Endothelial cell of umbilical vein (primary cell): ENCODE results near the gene DUSP22. TPM values are rescaled to one million over a fixed set of nuclear protein-coding genes. Genes with fewer than 3 reads are reported as not detected.

Experiments
- BruUV-seq: library from RNA; stranded (reverse); fragments of 400-500 nt; replicated peaks from 2 replicates; lab custom pipeline; 2021; lab: Mats Ljungman, UMichigan
- CTCF ChIA-PET: fragments of 300-600, 350-600 bp; sonication (Branson Sonifier 250); formaldehyde crosslinking; loops from one replicate; lab custom pipeline; 2021; ENCODE audit warnings: antibody characterized with exemption, inconsistent platforms; lab: Charles Lee
- POLR2A ChIA-PET: fragments of 300-600, 350-600 bp; sonication (Branson Sonifier 250); formaldehyde crosslinking; loops from one replicate; lab custom pipeline; 2021; ENCODE audit warnings: antibody characterized with exemption, inconsistent platforms; lab: Charles Lee
- DNase-seq: peaks from one replicate; pipeline ENCODE4 v3.0.0-alpha.2; 2011; ENCODE audit warnings: low read depth, low spot score
- FAIRE-seq: peaks from 2 replicates; lab custom pipeline; 2011; peaks lifted over from hg19 to GRCh38; lab: Jason Lieb, UNC
- H2AFZ ChIP-seq: 2 replicates; pipeline ENCODE4 v1.6.0; 2012; ENCODE audit warnings: low read depth, low read length, control low read depth, inconsistent platforms
- H3K27ac ChIP-seq: 2 replicates; pipeline ENCODE4 v1.5.1; 2011; ENCODE audit warnings: low read depth, mild to moderate bottlenecking, control low read depth, low read length, moderate library complexity; ENCODE audit not compliant: insufficient read depth
- H3K27me3 ChIP-seq, 2 experiments: 2 replicates each; pipeline versions ENCODE4 v1.6.0 to v1.6.1; 2011; ENCODE audit warnings: low read length in 2 of 2, mixed read lengths in 1 of 2; ENCODE audit not compliant: control insufficient read depth in 2 of 2, insufficient read depth in 2 of 2
- H3K36me3 ChIP-seq, 2 experiments: 2 replicates in 1 of 2; 3 replicates in 1 of 2; pipeline ENCODE4 v1.5.1; 2011; ENCODE audit warnings: low read length in 2 of 2, mild to moderate bottlenecking in 1 of 2, moderate library complexity in 1 of 2; ENCODE audit not compliant: control insufficient read depth in 2 of 2, insufficient read depth in 2 of 2; ENCODE audit errors: extremely low read depth in 1 of 2
- H3K4me1 ChIP-seq: 3 replicates; pipeline ENCODE4 v1.5.1; 2011; ENCODE audit warnings: mild to moderate bottlenecking, low read length; ENCODE audit not compliant: control insufficient read depth, insufficient read depth; ENCODE audit errors: extremely low read depth
- H3K4me2 ChIP-seq: 2 replicates; pipeline ENCODE4 v1.6.1; 2011; ENCODE audit warnings: low read length, control low read depth, mixed read lengths; ENCODE audit not compliant: insufficient read depth
- H3K4me3 ChIP-seq, 3 experiments: fragments of 200-600 bp in 1 of 3; sonication (generic), shearing (Covaris generic) in 1 of 3; replicated peaks in 1 of 3; 2 replicates each; pipeline ENCODE4 v1.5.1; 2011 to 2016; ENCODE audit warnings: control low read depth in 3 of 3, low read length in 3 of 3, mild to moderate bottlenecking in 2 of 3, inconsistent platforms in 1 of 3, low read depth in 1 of 3, moderate library complexity in 1 of 3; ENCODE audit not compliant: insufficient read depth in 1 of 3
- H3K79me2 ChIP-seq: 2 replicates; pipeline ENCODE4 v1.6.0; 2012; ENCODE audit warnings: low read length, inconsistent platforms; ENCODE audit not compliant: control insufficient read depth, insufficient read depth
- H3K9ac ChIP-seq: replicated peaks from 2 replicates; pipeline ENCODE3; 2011; ENCODE audit warnings: low read length, control low read depth; ENCODE audit not compliant: insufficient read depth; ENCODE audit errors: extremely low read depth
- H3K9me1 ChIP-seq: replicated peaks from 3 replicates; pipeline ENCODE4 v1.6.0; 2011; ENCODE audit warnings: mild to moderate bottlenecking, low read length; ENCODE audit not compliant: control insufficient read depth, insufficient read depth; ENCODE audit errors: extremely low read depth
- H3K9me3 ChIP-seq: replicated peaks from 2 replicates; pipeline ENCODE4 v1.5.1; 2012; ENCODE audit warnings: low read length, inconsistent platforms; ENCODE audit not compliant: control insufficient read depth, insufficient read depth
- H4K20me1 ChIP-seq: replicated peaks from 2 replicates; pipeline ENCODE3; 2011; ENCODE audit warnings: mild to moderate bottlenecking, low read length; ENCODE audit not compliant: control insufficient read depth, insufficient read depth; ENCODE audit errors: extremely low read depth
- FOS ChIP-seq: IDR thresholded peaks from 2 replicates; pipeline ENCODE4 v1.6.1; 2011; ENCODE audit warnings: mild to moderate bottlenecking, low read length, moderate library complexity, borderline replicate concordance; ENCODE audit not compliant: insufficient read depth
- GATA2 ChIP-seq: IDR thresholded peaks from 2 replicates; pipeline ENCODE4 v1.7.0; 2011; ENCODE audit warnings: low read depth, mild to moderate bottlenecking, moderate library complexity, mixed read lengths, low read length; ENCODE audit not compliant: insufficient read length, insufficient read depth
- JUN ChIP-seq: IDR thresholded peaks from 2 replicates; pipeline ENCODE4 v1.6.1; 2011; ENCODE audit warnings: borderline replicate concordance, low read depth; ENCODE audit not compliant: insufficient read length, insufficient read depth
- MYC ChIP-seq: IDR thresholded peaks from one replicate; pipeline ENCODE4 v1.6.1; 2011; ENCODE audit warnings: mild to moderate bottlenecking, low read depth, low read length
- POLR2A ChIP-seq: IDR thresholded peaks from 2 replicates; pipeline ENCODE4 v1.6.1; 2012; ENCODE audit warnings: low read depth, mild to moderate bottlenecking, control low read depth, low read length
- POLR2AphosphoS5 ChIP-seq: IDR thresholded peaks from 2 replicates; pipeline ENCODE4 v1.6.1; 2012; ENCODE audit warnings: low read depth, mild to moderate bottlenecking, control low read depth, low read length, moderate library complexity; ENCODE audit not compliant: insufficient read depth
- dilution Hi-C: fragments of 300-500 bp; cut with MboI; formaldehyde crosslinking; loops from one replicate; pipeline ENCODE4 v1.15.0; 2019; ENCODE audit warnings: low sequenced_read_pairs; ENCODE audit not compliant: extremely low pct_ligation_motif_present
- intact Hi-C: fragments of 100-400 bp; cut with micrococcal nuclease; formaldehyde crosslinking; loops from one replicate; pipeline ENCODE4 v1.10.0; 2022
- polyA plus RNA-seq, 4 experiments: library from polyadenylated mRNA; depleted of rRNA in 3 of 4; stranded (reverse) in 3 of 4; unstranded in 1 of 4; fragments of >200 nt; gene quantifications; 2 replicates each; pipeline versions ENCODE4 v1.2.1 to v1.2.3, GENCODE V29; 2011 to 2012; ENCODE audit warnings: missing spikeins in 1 of 4
- total RNA-seq: library from RNA; stranded (reverse); gene quantifications from 2 replicates; pipeline ENCODE4 v1.2.3, GENCODE V29; 2021
- TF ChIP-seq, protein P1 (sequence below): IDR thresholded peaks from 2 replicates; pipeline ENCODE4 v1.6.1; 2011; ENCODE audit not compliant: insufficient read depth, insufficient read length
- TF ChIP-seq, protein P2 (sequence below), 2 donors: IDR thresholded peaks; 1 replicate in 1 of 2; 2 replicates in 1 of 2; pipeline ENCODE4 v1.5.1; 2011; ENCODE audit warnings: low read length in 2 of 2, mild to moderate bottlenecking in 2 of 2, moderate library complexity in 2 of 2, control low read depth in 1 of 2, inconsistent platforms in 1 of 2, low read depth in 1 of 2; ENCODE audit not compliant: insufficient read depth in 1 of 2; ENCODE audit errors: extremely low read depth in 1 of 2

DUSP22 gene
- total and polyA plus RNA-seq, 2 donors (not counting 3 experiments of a cell fraction or from before 2014, with no cell fraction given), result 23.2 to 33.9 TPM

- dilution Hi-C loops, result no loop called here
- H3K4me2 ChIP-seq, result no peak overlapping the region
- FAIRE-seq, result peak; percentile 44
Observed at GRCh38 chr6:311679-312220, 19.5 kb downstream of the DUSP22 start.

More at GRCh38 chr6:311679-312220, 19.5 kb downstream of the DUSP22 start:
- no peaks in the 10 kb centered on the region for H3K27me3 ChIP-seq
- BruUV-seq, result no TSS peak
- no peaks in the 10 kb centered on the region for H3K36me3 ChIP-seq
- no peaks in the 10 kb centered on the region for H3K79me2 ChIP-seq
- no peak overlapping the region for H2AFZ ChIP-seq
- H3K9me1 ChIP-seq, result no peaks in the 10 kb centered on the region
- no peak overlapping the region for H3K4me3 ChIP-seq
- H3K9me3 ChIP-seq, result no peaks in the 10 kb centered on the region
- no peak overlapping the region for H3K9ac ChIP-seq
- H3K27ac ChIP-seq, result no peak overlapping the region
- no peak for DNase-seq
- POLR2A ChIA-PET, result no interaction called here
- CTCF ChIA-PET, result interaction anchor here (0.9 kb wide), 1 partner anchor 62 kb away, joined by 3 read pairs; no protein-coding TSS in a partner anchor
- no peak for TF ChIP-seq FOS
- no peak for TF ChIP-seq JUN
- no peak for TF ChIP-seq POLR2AphosphoS5
- TF ChIP-seq, protein P1, sequence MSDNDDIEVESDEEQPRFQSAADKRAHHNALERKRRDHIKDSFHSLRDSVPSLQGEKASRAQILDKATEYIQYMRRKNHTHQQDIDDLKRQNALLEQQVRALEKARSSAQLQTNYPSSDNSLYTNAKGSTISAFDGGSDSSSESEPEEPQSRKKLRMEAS, result no peak
- no peak for TF ChIP-seq GATA2
- TF ChIP-seq MYC, result no peak
- no peak for TF ChIP-seq POLR2A
- TF ChIP-seq, protein P2, sequence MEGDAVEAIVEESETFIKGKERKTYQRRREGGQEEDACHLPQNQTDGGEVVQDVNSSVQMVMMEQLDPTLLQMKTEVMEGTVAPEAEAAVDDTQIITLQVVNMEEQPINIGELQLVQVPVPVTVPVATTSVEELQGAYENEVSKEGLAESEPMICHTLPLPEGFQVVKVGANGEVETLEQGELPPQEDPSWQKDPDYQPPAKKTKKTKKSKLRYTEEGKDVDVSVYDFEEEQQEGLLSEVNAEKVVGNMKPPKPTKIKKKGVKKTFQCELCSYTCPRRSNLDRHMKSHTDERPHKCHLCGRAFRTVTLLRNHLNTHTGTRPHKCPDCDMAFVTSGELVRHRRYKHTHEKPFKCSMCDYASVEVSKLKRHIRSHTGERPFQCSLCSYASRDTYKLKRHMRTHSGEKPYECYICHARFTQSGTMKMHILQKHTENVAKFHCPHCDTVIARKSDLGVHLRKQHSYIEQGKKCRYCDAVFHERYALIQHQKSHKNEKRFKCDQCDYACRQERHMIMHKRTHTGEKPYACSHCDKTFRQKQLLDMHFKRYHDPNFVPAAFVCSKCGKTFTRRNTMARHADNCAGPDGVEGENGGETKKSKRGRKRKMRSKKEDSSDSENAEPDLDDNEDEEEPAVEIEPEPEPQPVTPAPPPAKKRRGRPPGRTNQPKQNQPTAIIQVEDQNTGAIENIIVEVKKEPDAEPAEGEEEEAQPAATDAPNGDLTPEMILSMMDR (IDR thresholded peaks at IDR 0.05; ENCODE audit: extremely low read depth in 1 of 2, insufficient read depth in 1 of 2, low read depth in 1 of 2, low read length in 2 of 2), result no peak
- H4K20me1 ChIP-seq, result peaks cover 3% of the 10 kb centered on the region
- H3K4me1 ChIP-seq, result no peaks in the 10 kb centered on the region
- intact Hi-C loops, result no loop called here
